Measurements from ENCODE around the gene MEG3. TPM values are rescaled to one million over a fixed set of nuclear protein-coding genes. Genes with fewer than 3 reads are reported as not detected.

Gene MEG3
- total and polyA plus RNA-seq, 2 of the 4 experiments (the other 2 are of a cell fraction) = 31.5 to 556 TPM

DNA sequence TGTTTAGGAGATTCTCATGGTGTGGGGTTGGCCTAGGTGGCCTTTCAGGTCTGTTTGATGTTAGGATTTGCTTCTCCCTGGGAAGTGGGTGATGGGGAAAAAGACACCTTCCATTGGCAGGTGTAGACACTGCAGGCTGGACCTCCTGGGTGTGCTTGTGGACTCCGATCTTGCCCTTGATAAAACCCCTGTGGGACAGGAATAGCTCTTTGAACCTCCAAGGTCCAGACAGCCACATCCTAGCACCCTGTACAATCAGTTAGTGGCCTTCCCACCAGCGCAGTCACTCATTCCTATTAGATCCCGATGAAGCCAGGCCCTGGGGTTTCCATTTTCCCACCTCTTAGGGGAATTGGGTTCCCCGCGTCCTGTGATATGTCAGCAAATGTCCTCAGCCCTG is 28.5 kb downstream of the MEG3 start:
- Histone ChIP-seq H3K36me3 (ENCODE audit: control insufficient read depth, insufficient read depth, low read length) (peaks cover 62% of the 10 kb centered on the region), H3K4me1 (ENCODE audit: control insufficient read depth, insufficient read depth, low read length) (no peaks in the 10 kb centered on the region; the same call in 1 of the 2 replicates), H3K9me1 (ENCODE audit: insufficient read depth, low read length) (peaks cover 26% of the 10 kb centered on the region; the same call in 1 of the 2 replicates), H3K4me3 (ENCODE audit: insufficient read depth, low read depth, low read length) (no peak overlapping the region), H3K56ac (ENCODE audit: extremely low read depth, insufficient read depth, low read length) (no peak overlapping the region), H2AFZ (replicated peaks; ENCODE audit: low read length, poor library complexity) (no peak overlapping the region), H3K9me3 (ENCODE audit: control insufficient read depth, insufficient read depth, low read length) (no peaks in the 10 kb centered on the region), H3K14ac (replicated peaks; ENCODE audit: low read depth, low read length) (no peak overlapping the region), H4K5ac (ENCODE audit: low read depth, low read length) (no peak overlapping the region), H4K20me1 (ENCODE audit: insufficient read depth, low read length) (peaks cover 99% of the 10 kb centered on the region), H2BK120ac (ENCODE audit: low read depth, low read length) (no peak overlapping the region), H3K4ac (ENCODE audit: low read depth, low read length) (no peak overlapping the region), H3K79me1 (ENCODE audit: low read depth in 1 of 2, low read length in 2 of 2) (peaks cover 0 to 46% of the 10 kb centered on the region in 2 experiments; a peak in 2 of 4 replicates), H3K18ac (ENCODE audit: low read depth, low read length) (no peak overlapping the region), H2AK5ac (ENCODE audit: low read depth, low read length) (no peak overlapping the region), H3K4me2 (ENCODE audit: low read depth, low read length) (no peak overlapping the region), H4K91ac (ENCODE audit: insufficient read depth, low read depth, low read length) (no peak overlapping the region), H3K23ac (ENCODE audit: low read depth, low read length) (no peak overlapping the region), H3K9ac (ENCODE audit: low read depth, low read length) (no peak overlapping the region), H2AK9ac (replicated peaks; ENCODE audit: low read depth, low read length, poor library complexity) (no peak overlapping the region), H3K27me3 (ENCODE audit: control insufficient read depth, insufficient read depth, low read length) (no peaks in the 10 kb centered on the region), H4K8ac (ENCODE audit: low read depth in 2 of 2, low read length in 2 of 2) (no peak overlapping the region), H2BK5ac (ENCODE audit: low read depth, low read length, poor library complexity, severe bottlenecking) (no peak overlapping the region), H2BK15ac (ENCODE audit: low read depth, low read length) (no peak overlapping the region), H3K27ac (ENCODE audit: insufficient read depth, low read length) (no peak overlapping the region), H2BK20ac (ENCODE audit: low read depth, low read length) (no peak overlapping the region)
- dilution Hi-C loops (cut with HindIII; ENCODE audit: low sequenced_read_pairs, unreplicated experiment) (no loop called here), intact Hi-C loops (cut with micrococcal nuclease) (no loop called here), in situ Hi-C loops (cut with MboI; ENCODE audit: low sequenced_read_pairs) (no loop called here)
- no CpG with 5 or more reads among the region's 5 CpGs for WGBS, 2 experiments (ENCODE audit: extremely low coverage in 2 of 2, insufficient read length in 1 of 2)
- no peak for DNase-seq
- ChIA-PET POLR2A (ENCODE audit: unreplicated experiment) (no interaction called here), CTCF (no interaction called here)
- TF ChIP-seq MAFK (IDR thresholded peaks at IDR 0.05; ENCODE audit: low read depth, low read length) (no peak), CHD1 (IDR thresholded peaks at IDR 0.05; ENCODE audit: low read depth, low read length) (no peak), RAD21 (IDR thresholded peaks at IDR 0.05; ENCODE audit: low read length) (no peak), RFX5 (IDR thresholded peaks at IDR 0.05; ENCODE audit: low read depth, low read length) (no peak), SMC3 (IDR thresholded peaks at IDR 0.05; ENCODE audit: low read depth, low read length) (no peak), RCOR1 (IDR thresholded peaks at IDR 0.05; ENCODE audit: insufficient replicate concordance, low read length) (no peak), CEBPB (IDR thresholded peaks at IDR 0.05; ENCODE audit: low read depth, low read length) (no peak), FOS (IDR thresholded peaks at IDR 0.05; ENCODE audit: low read depth, low read length) (no peak), MXI1 (IDR thresholded peaks at IDR 0.05; ENCODE audit: borderline replicate concordance, low read depth, low read length) (no peak), POLR2A (IDR thresholded peaks at IDR 0.05; ENCODE audit: low read depth, low read length) (no peak), NFE2L2 (IDR thresholded peaks at IDR 0.05; ENCODE audit: low read depth, low read length) (no peak), MAZ (IDR thresholded peaks at IDR 0.05; ENCODE audit: borderline replicate concordance, low read depth, low read length) (no peak), BHLHE40 (IDR thresholded peaks at IDR 0.05; ENCODE audit: low read depth, low read length) (no peak)
- TF ChIP-seq, protein P1, sequence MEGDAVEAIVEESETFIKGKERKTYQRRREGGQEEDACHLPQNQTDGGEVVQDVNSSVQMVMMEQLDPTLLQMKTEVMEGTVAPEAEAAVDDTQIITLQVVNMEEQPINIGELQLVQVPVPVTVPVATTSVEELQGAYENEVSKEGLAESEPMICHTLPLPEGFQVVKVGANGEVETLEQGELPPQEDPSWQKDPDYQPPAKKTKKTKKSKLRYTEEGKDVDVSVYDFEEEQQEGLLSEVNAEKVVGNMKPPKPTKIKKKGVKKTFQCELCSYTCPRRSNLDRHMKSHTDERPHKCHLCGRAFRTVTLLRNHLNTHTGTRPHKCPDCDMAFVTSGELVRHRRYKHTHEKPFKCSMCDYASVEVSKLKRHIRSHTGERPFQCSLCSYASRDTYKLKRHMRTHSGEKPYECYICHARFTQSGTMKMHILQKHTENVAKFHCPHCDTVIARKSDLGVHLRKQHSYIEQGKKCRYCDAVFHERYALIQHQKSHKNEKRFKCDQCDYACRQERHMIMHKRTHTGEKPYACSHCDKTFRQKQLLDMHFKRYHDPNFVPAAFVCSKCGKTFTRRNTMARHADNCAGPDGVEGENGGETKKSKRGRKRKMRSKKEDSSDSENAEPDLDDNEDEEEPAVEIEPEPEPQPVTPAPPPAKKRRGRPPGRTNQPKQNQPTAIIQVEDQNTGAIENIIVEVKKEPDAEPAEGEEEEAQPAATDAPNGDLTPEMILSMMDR (conservative IDR thresholded peaks at IDR 0.05; ENCODE audit: low read depth, low read length) = no peak
- TF ChIP-seq, protein P2, sequence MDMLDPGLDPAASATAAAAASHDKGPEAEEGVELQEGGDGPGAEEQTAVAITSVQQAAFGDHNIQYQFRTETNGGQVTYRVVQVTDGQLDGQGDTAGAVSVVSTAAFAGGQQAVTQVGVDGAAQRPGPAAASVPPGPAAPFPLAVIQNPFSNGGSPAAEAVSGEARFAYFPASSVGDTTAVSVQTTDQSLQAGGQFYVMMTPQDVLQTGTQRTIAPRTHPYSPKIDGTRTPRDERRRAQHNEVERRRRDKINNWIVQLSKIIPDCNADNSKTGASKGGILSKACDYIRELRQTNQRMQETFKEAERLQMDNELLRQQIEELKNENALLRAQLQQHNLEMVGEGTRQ (IDR thresholded peaks at IDR 0.05; ENCODE audit: low read depth, low read length) = no peak
- TF ChIP-seq, protein P3, sequence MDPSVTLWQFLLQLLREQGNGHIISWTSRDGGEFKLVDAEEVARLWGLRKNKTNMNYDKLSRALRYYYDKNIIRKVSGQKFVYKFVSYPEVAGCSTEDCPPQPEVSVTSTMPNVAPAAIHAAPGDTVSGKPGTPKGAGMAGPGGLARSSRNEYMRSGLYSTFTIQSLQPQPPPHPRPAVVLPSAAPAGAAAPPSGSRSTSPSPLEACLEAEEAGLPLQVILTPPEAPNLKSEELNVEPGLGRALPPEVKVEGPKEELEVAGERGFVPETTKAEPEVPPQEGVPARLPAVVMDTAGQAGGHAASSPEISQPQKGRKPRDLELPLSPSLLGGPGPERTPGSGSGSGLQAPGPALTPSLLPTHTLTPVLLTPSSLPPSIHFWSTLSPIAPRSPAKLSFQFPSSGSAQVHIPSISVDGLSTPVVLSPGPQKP (IDR thresholded peaks at IDR 0.05; ENCODE audit: borderline replicate concordance, low read depth, low read length) = no peak
- ATAC-seq (ENCODE audit: low read depth) = no peak
- BruUV-seq (replicated peaks) = TSS peak; percentile 0
